Naive thymus-derived CD4-positive, alpha-beta T cell (primary cell): ENCODE results near the gene BUD23. TPM values are rescaled to one million over a fixed set of nuclear protein-coding genes. Genes with fewer than 3 reads are reported as not detected.

ENCODE experiments used
- ATAC-seq: fragments of 150-1000 bp; cut with Tn5 transposase; 2 replicates; pipeline ENCODE4 v1.10.0; 2021; ENCODE audit warnings: mild to moderate bottlenecking, moderate library complexity
- CTCF ChIA-PET: fragments of 350-600 bp; sonication (Branson Sonifier 250); formaldehyde crosslinking; loops from one replicate; lab custom pipeline; 2021; ENCODE audit warnings: antibody characterized with exemption; lab: Charles Lee
- POLR2A ChIA-PET: fragments of 350-600 bp; sonication (Branson Sonifier 250); formaldehyde crosslinking; loops from one replicate; lab custom pipeline; 2021; ENCODE audit warnings: antibody characterized with exemption, inconsistent platforms; lab: Charles Lee
- DNase-seq, 9 donors: peaks; one replicate each; pipeline versions ENCODE4 v3.0.0 to v3.0.0-alpha.2; 2020 to 2022; ENCODE audit warnings: mixed read lengths in 1 of 9
- H3K27ac ChIP-seq: one replicate; pipeline ENCODE4 v1.7.0; 2013; ENCODE audit warnings: mild to moderate bottlenecking, low read depth, low read length, moderate library complexity
- H3K27me3 ChIP-seq, 2 donors: one replicate each; pipeline ENCODE4 v1.7.0; 2013; ENCODE audit warnings: low read length in 2 of 2, mild to moderate bottlenecking in 2 of 2, moderate library complexity in 2 of 2; ENCODE audit not compliant: control insufficient read depth in 2 of 2, insufficient read depth in 2 of 2
- H3K36me3 ChIP-seq, 3 experiments: 1 replicate in 2 of 3; 2 replicates in 1 of 3; pipeline ENCODE4 v1.7.0; 2013; ENCODE audit warnings: low read length in 3 of 3, mild to moderate bottlenecking in 3 of 3, moderate library complexity in 1 of 3; ENCODE audit not compliant: insufficient read depth in 3 of 3, control insufficient read depth in 2 of 3
- H3K4me1 ChIP-seq, 2 donors: one replicate each; pipeline ENCODE4 v1.7.0; 2013; ENCODE audit warnings: low read length in 2 of 2, mild to moderate bottlenecking in 2 of 2, moderate library complexity in 1 of 2; ENCODE audit not compliant: control insufficient read depth in 2 of 2, insufficient read depth in 2 of 2
- H3K4me3 ChIP-seq: 2 replicates; pipeline ENCODE4 v1.7.0; 2013; ENCODE audit warnings: mild to moderate bottlenecking, low read length
- H3K9me3 ChIP-seq, 3 experiments: 1 replicate in 2 of 3; 2 replicates in 1 of 3; pipeline ENCODE4 v1.7.0; 2013; ENCODE audit warnings: low read length in 3 of 3; ENCODE audit not compliant: control insufficient read depth in 2 of 3
- H3K27ac Mint-ChIP-seq, 9 donors: one replicate each; pipeline ENCODE4 v1.8.0; 2020 to 2022; ENCODE audit warnings: mixed read lengths in 9 of 9, mild to moderate bottlenecking in 8 of 9, moderate library complexity in 5 of 9, inconsistent platforms in 2 of 9
- H3K27me3 Mint-ChIP-seq, 5 donors: one replicate each; pipeline ENCODE4 v1.8.0; 2021 to 2022; ENCODE audit warnings: mixed read lengths in 5 of 5, mild to moderate bottlenecking in 1 of 5
- H3K36me3 Mint-ChIP-seq, 5 donors: one replicate each; pipeline ENCODE4 v1.8.0; 2020 to 2022; ENCODE audit warnings: mixed read lengths in 5 of 5, mild to moderate bottlenecking in 3 of 5, inconsistent platforms in 1 of 5
- H3K4me1 Mint-ChIP-seq, 7 donors: one replicate each; pipeline ENCODE4 v1.8.0; 2020 to 2022; ENCODE audit warnings: mixed read lengths in 7 of 7, mild to moderate bottlenecking in 3 of 7, inconsistent platforms in 1 of 7
- H3K4me3 Mint-ChIP-seq, 10 donors: one replicate each; pipeline ENCODE4 v1.8.0; 2020 to 2022; ENCODE audit warnings: mild to moderate bottlenecking in 10 of 10, mixed read lengths in 10 of 10, moderate library complexity in 6 of 10, inconsistent platforms in 2 of 10
- H3K9me3 Mint-ChIP-seq, 11 donors: one replicate each; pipeline ENCODE4 v1.8.0; 2020 to 2022; ENCODE audit warnings: mixed read lengths in 11 of 11, mild to moderate bottlenecking in 4 of 11, inconsistent platforms in 1 of 11, moderate library complexity in 1 of 11
- intact Hi-C, 2 donors: fragments of 100-400 bp; cut with micrococcal nuclease; formaldehyde crosslinking; loops; one replicate each; pipeline ENCODE4 v1.15.1; 2023
- polyA plus RNA-seq, 2 donors: library from polyadenylated mRNA; unstranded; fragments of 300-500 nt; fragmentation: Illumina TruSeq; gene quantifications; one replicate each; pipeline ENCODE4 v1.2.3, GENCODE V29; 2021
- total RNA-seq, 6 experiments: library from RNA in 5 of 6; stranded (reverse) in 5 of 6; gene quantifications; 1 replicate in 5 of 6; 2 replicates in 1 of 6; pipeline ENCODE4 v1.2.3 and lab custom pipeline; 2021 to 2026

The BUD23 gene
- total and polyA plus RNA-seq, 7 experiments from 2014 or later, result 50.5 to 156 (median 104) TPM

- intact Hi-C loops, result loop anchor here (1.0 to 5.0 kb wide), 11 partner anchors 16 to 840 kb away; partner anchors contain the start of genes ABHD11 (in 2 of the 2), BUD23 (in 2 of the 2), DNAJC30 (in 2 of the 2) and BAZ1B (in 1 of the 2)
- H3K4me3 ChIP-seq, result peak within 1 kb of the TSS; percentile 44
- H3K4me1 Mint-ChIP-seq, result peaks cover 0 to 15% (median 8%) of the 10 kb centered on the region in 7 donors
- peaks cover 27 to 58% (median 33%) of the 10 kb centered on the region in 5 donors for H3K27me3 Mint-ChIP-seq
- H3K27me3 ChIP-seq, result no peaks in the 10 kb centered on the region
- peaks cover 0 to 8% (median 5%) of the 10 kb centered on the region in 11 donors for H3K9me3 Mint-ChIP-seq
- no peaks in the 10 kb centered on the region for H3K9me3 ChIP-seq
- no peak within 1 kb of the TSS for H3K27ac ChIP-seq
- CTCF ChIA-PET, result interaction anchor here (1.0 to 1.4 kb wide), 2 partner anchors 44 to 61 kb away, joined by 3 read pairs; no protein-coding TSS in a partner anchor
- H3K4me3 Mint-ChIP-seq, result peak within 1 kb of the TSS; percentile 61 to 84 (median 76)
- peak within 1 kb of the TSS in 5 of 9 donors; percentile 22 to 67 (median 49) for H3K27ac Mint-ChIP-seq
- peak; percentile 98 for ATAC-seq
- peak; percentile 84 to 99 (median 93) for DNase-seq
- POLR2A ChIA-PET, result interaction anchor here (0.6 to 1.2 kb wide), 3 partner anchors 8 to 71 kb away, joined by 3 to 4 read pairs (median 3); partner anchors contain the start of gene ABHD11
- peaks cover 0 to 5% (median 4%) of the 10 kb centered on the region in 5 donors for H3K36me3 Mint-ChIP-seq
- no peaks in the 10 kb centered on the region for H3K36me3 ChIP-seq
- peaks cover 5 to 6% of the 10 kb centered on the region in 2 donors for H3K4me1 ChIP-seq
Observed at GRCh38 chr7:73667344-73668102, 15.9 kb upstream of the BUD23 start, which contains the start of gene VPS37D. VPS37D (plus strand) TSS chr7:73667831; CDS start chr7:73667959, 128 bp downstream.

GRCh38 chr7:73668103-73668885 is 15.1 kb upstream of the BUD23 start:
- ChIA-PET CTCF (interaction anchor here (1.0 to 1.4 kb wide), 2 partner anchors 43 to 62 kb away, joined by 3 read pairs; no protein-coding TSS in a partner anchor), POLR2A (interaction anchor here (0.8 to 1.2 kb wide), 2 partner anchors 8 to 70 kb away, joined by 3 to 4 read pairs; partner anchors contain the start of gene ABHD11)
- Histone ChIP-seq H3K4me1 (peaks cover 5 to 6% of the 10 kb centered on the region in 2 donors), H3K4me3 (no peak overlapping the region), H3K9me3 (no peaks in the 10 kb centered on the region), H3K36me3 (no peaks in the 10 kb centered on the region), H3K27me3 (no peaks in the 10 kb centered on the region), H3K27ac (no peak overlapping the region)
- H3K9me3 Mint-ChIP-seq, result peaks cover 0 to 3% (median under 1%) of the 10 kb centered on the region in 11 donors
- peaks cover 20 to 51% (median 27%) of the 10 kb centered on the region in 5 donors for H3K27me3 Mint-ChIP-seq
- H3K4me3 Mint-ChIP-seq, result peak overlapping the region; percentile 52 to 84 (median 75)
- intact Hi-C loops, result loop anchor here in 1 of 2 donors (5.0 kb wide), 1 partner anchor 841 kb away; the partner anchor contains the start of gene TYW1B
- H3K4me1 Mint-ChIP-seq, result peaks cover 0 to 15% (median 8%) of the 10 kb centered on the region in 7 donors
- peak in 2 of 9 donors; percentile 15 to 32 for DNase-seq
- ATAC-seq, result no peak
- peak overlapping the region in 3 of 9 donors; percentile 22 to 67 (median 59) for H3K27ac Mint-ChIP-seq
- peaks cover 0 to 2% (median under 1%) of the 10 kb centered on the region in 5 donors for H3K36me3 Mint-ChIP-seq

- ChIA-PET POLR2A (no interaction called here), CTCF (interaction anchor here (1.4 kb wide), 1 partner anchor 62 kb away, joined by 3 read pairs; no protein-coding TSS in a partner anchor)
- H3K27me3 Mint-ChIP-seq, result peaks cover 15 to 50% (median 21%) of the 10 kb centered on the region in 5 donors
- no peaks in the 10 kb centered on the region for H3K36me3 Mint-ChIP-seq
- peaks cover 0 to 1% (median 0%) of the 10 kb centered on the region in 11 donors for H3K9me3 Mint-ChIP-seq
- no peak overlapping the region for H3K27ac ChIP-seq
- peak overlapping the region in 1 of 9 donors; percentile 29 for H3K27ac Mint-ChIP-seq
- peak overlapping the region; percentile 52 to 84 (median 75) for H3K4me3 Mint-ChIP-seq
- peaks cover 5 to 6% of the 10 kb centered on the region in 2 donors for H3K4me1 ChIP-seq
- ATAC-seq (no peak), DNase-seq (no peak)
- no peak overlapping the region for H3K4me3 ChIP-seq
- H3K36me3 ChIP-seq, result no peaks in the 10 kb centered on the region
- intact Hi-C loops, result loop anchor here in 1 of 2 donors (5.0 kb wide), 1 partner anchor 842 kb away; the partner anchor contains the start of gene TYW1B
- peaks cover 0 to 15% (median 8%) of the 10 kb centered on the region in 7 donors for H3K4me1 Mint-ChIP-seq
- H3K27me3 ChIP-seq, result no peaks in the 10 kb centered on the region
- H3K9me3 ChIP-seq, result no peaks in the 10 kb centered on the region
Observed at GRCh38 chr7:73668886-73669230, 14.5 kb upstream of the BUD23 start.

DNA sequence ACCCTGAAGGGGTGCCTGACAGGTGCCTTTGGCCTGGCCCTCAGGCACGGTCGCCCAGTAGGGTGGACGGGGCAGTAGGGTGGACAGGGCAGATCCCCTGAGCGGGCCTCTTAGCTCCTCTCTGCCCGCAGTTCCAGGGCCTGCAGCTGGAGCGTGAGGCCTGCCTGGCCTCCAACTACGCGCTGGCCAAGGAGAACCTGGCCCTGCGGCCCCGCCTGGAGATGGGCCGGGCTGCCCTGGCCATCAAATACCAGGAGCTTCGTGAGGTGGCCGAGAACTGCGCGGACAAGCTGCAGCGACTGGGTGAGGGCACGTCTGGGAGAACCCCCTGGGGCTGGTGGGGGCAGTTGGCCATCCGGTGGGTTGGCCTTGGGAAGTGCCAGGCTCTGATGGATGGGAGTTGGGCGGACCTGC is 14.1 kb upstream of the BUD23 start:
- H3K27me3 Mint-ChIP-seq, result peaks cover 10 to 45% (median 17%) of the 10 kb centered on the region in 5 donors
- no peak overlapping the region for H3K4me3 Mint-ChIP-seq
- H3K36me3 Mint-ChIP-seq, result no peaks in the 10 kb centered on the region
- Histone ChIP-seq H3K27me3 (no peaks in the 10 kb centered on the region), H3K4me3 (no peak overlapping the region), H3K4me1 (peaks cover 5 to 6% of the 10 kb centered on the region in 2 donors), H3K36me3 (no peaks in the 10 kb centered on the region), H3K9me3 (no peaks in the 10 kb centered on the region), H3K27ac (no peak overlapping the region)
- H3K27ac Mint-ChIP-seq, result no peak overlapping the region
- DNase-seq, result no peak
- ATAC-seq, result no peak
- intact Hi-C loops, result loop anchor here in 1 of 2 donors (5.0 kb wide), 1 partner anchor 842 kb away; the partner anchor contains the start of gene TYW1B
- ChIA-PET CTCF (interaction anchor here (1.4 kb wide), 1 partner anchor 63 kb away, joined by 3 read pairs; no protein-coding TSS in a partner anchor), POLR2A (no interaction called here)
- peaks cover 0 to 1% (median 0%) of the 10 kb centered on the region in 11 donors for H3K9me3 Mint-ChIP-seq
- H3K4me1 Mint-ChIP-seq, result peaks cover 0 to 15% (median 8%) of the 10 kb centered on the region in 7 donors

- DNase-seq (no peak), ATAC-seq (no peak)
- Mint-ChIP-seq H3K4me3 (no peak overlapping the region), H3K27ac (peak overlapping the region in 1 of 9 donors; percentile 53), H3K36me3 (no peaks in the 10 kb centered on the region), H3K9me3 (peaks cover 0 to 1% (median 0%) of the 10 kb centered on the region in 11 donors), H3K4me1 (peaks cover 0 to 15% (median 8%) of the 10 kb centered on the region in 7 donors), H3K27me3 (peaks cover 5 to 39% (median 12%) of the 10 kb centered on the region in 5 donors)
- Histone ChIP-seq H3K36me3 (no peaks in the 10 kb centered on the region), H3K4me1 (peaks cover 5 to 6% of the 10 kb centered on the region in 2 donors), H3K27me3 (no peaks in the 10 kb centered on the region), H3K4me3 (no peak overlapping the region), H3K27ac (no peak overlapping the region), H3K9me3 (no peaks in the 10 kb centered on the region)
- ChIA-PET POLR2A (no interaction called here), CTCF (no interaction called here)
- intact Hi-C loops, result loop anchor here in 1 of 2 donors (5.0 kb wide), 1 partner anchor 843 kb away; the partner anchor contains the start of gene TYW1B
Observed at GRCh38 chr7:73669858-73670385, 13.5 kb upstream of the BUD23 start.
